Endothelial cell of umbilical vein (primary cell): ENCODE results near the gene DIAPH2. TPM values are rescaled to one million over a fixed set of nuclear protein-coding genes. Genes with fewer than 3 reads are reported as not detected.

Source experiments
- BruUV-seq: library from RNA; stranded (reverse); fragments of 400-500 nt; replicated peaks from 2 replicates; lab custom pipeline; 2021; lab: Mats Ljungman, UMichigan
- CTCF ChIA-PET: fragments of 300-600, 350-600 bp; sonication (Branson Sonifier 250); formaldehyde crosslinking; loops from one replicate; lab custom pipeline; 2021; ENCODE audit warnings: antibody characterized with exemption, inconsistent platforms; lab: Charles Lee
- POLR2A ChIA-PET: fragments of 300-600, 350-600 bp; sonication (Branson Sonifier 250); formaldehyde crosslinking; loops from one replicate; lab custom pipeline; 2021; ENCODE audit warnings: antibody characterized with exemption, inconsistent platforms; lab: Charles Lee
- DNase-seq: peaks from one replicate; pipeline ENCODE4 v3.0.0-alpha.2; 2011; ENCODE audit warnings: low read depth, low spot score
- FAIRE-seq: peaks from 2 replicates; lab custom pipeline; 2011; peaks lifted over from hg19 to GRCh38; lab: Jason Lieb, UNC
- H2AFZ ChIP-seq: 2 replicates; pipeline ENCODE4 v1.6.0; 2012; ENCODE audit warnings: low read depth, low read length, control low read depth, inconsistent platforms
- H3K27ac ChIP-seq: 2 replicates; pipeline ENCODE4 v1.5.1; 2011; ENCODE audit warnings: low read depth, mild to moderate bottlenecking, control low read depth, low read length, moderate library complexity; ENCODE audit not compliant: insufficient read depth
- H3K27me3 ChIP-seq, 2 experiments: 2 replicates each; pipeline versions ENCODE4 v1.6.0 to v1.6.1; 2011; ENCODE audit warnings: low read length in 2 of 2, mixed read lengths in 1 of 2; ENCODE audit not compliant: control insufficient read depth in 2 of 2, insufficient read depth in 2 of 2
- H3K36me3 ChIP-seq, 2 experiments: 2 replicates in 1 of 2; 3 replicates in 1 of 2; pipeline ENCODE4 v1.5.1; 2011; ENCODE audit warnings: low read length in 2 of 2, mild to moderate bottlenecking in 1 of 2, moderate library complexity in 1 of 2; ENCODE audit not compliant: control insufficient read depth in 2 of 2, insufficient read depth in 2 of 2; ENCODE audit errors: extremely low read depth in 1 of 2
- H3K4me1 ChIP-seq: 3 replicates; pipeline ENCODE4 v1.5.1; 2011; ENCODE audit warnings: mild to moderate bottlenecking, low read length; ENCODE audit not compliant: control insufficient read depth, insufficient read depth; ENCODE audit errors: extremely low read depth
- H3K4me2 ChIP-seq: 2 replicates; pipeline ENCODE4 v1.6.1; 2011; ENCODE audit warnings: low read length, control low read depth, mixed read lengths; ENCODE audit not compliant: insufficient read depth
- H3K4me3 ChIP-seq, 3 experiments: fragments of 200-600 bp in 1 of 3; sonication (generic), shearing (Covaris generic) in 1 of 3; replicated peaks in 1 of 3; 2 replicates each; pipeline ENCODE4 v1.5.1; 2011 to 2016; ENCODE audit warnings: control low read depth in 3 of 3, low read length in 3 of 3, mild to moderate bottlenecking in 2 of 3, inconsistent platforms in 1 of 3, low read depth in 1 of 3, moderate library complexity in 1 of 3; ENCODE audit not compliant: insufficient read depth in 1 of 3
- H3K79me2 ChIP-seq: 2 replicates; pipeline ENCODE4 v1.6.0; 2012; ENCODE audit warnings: low read length, inconsistent platforms; ENCODE audit not compliant: control insufficient read depth, insufficient read depth
- H3K9ac ChIP-seq: replicated peaks from 2 replicates; pipeline ENCODE3; 2011; ENCODE audit warnings: low read length, control low read depth; ENCODE audit not compliant: insufficient read depth; ENCODE audit errors: extremely low read depth
- H3K9me1 ChIP-seq: replicated peaks from 3 replicates; pipeline ENCODE4 v1.6.0; 2011; ENCODE audit warnings: mild to moderate bottlenecking, low read length; ENCODE audit not compliant: control insufficient read depth, insufficient read depth; ENCODE audit errors: extremely low read depth
- H3K9me3 ChIP-seq: replicated peaks from 2 replicates; pipeline ENCODE4 v1.5.1; 2012; ENCODE audit warnings: low read length, inconsistent platforms; ENCODE audit not compliant: control insufficient read depth, insufficient read depth
- H4K20me1 ChIP-seq: replicated peaks from 2 replicates; pipeline ENCODE3; 2011; ENCODE audit warnings: mild to moderate bottlenecking, low read length; ENCODE audit not compliant: control insufficient read depth, insufficient read depth; ENCODE audit errors: extremely low read depth
- EZH2 ChIP-seq: IDR thresholded peaks from 2 replicates; pipeline ENCODE4 v1.6.1; 2012; ENCODE audit warnings: borderline replicate concordance, low read depth, mild to moderate bottlenecking, moderate library complexity, low read length, inconsistent platforms; ENCODE audit not compliant: severe bottlenecking
- FOS ChIP-seq: IDR thresholded peaks from 2 replicates; pipeline ENCODE4 v1.6.1; 2011; ENCODE audit warnings: mild to moderate bottlenecking, low read length, moderate library complexity, borderline replicate concordance; ENCODE audit not compliant: insufficient read depth
- GATA2 ChIP-seq: IDR thresholded peaks from 2 replicates; pipeline ENCODE4 v1.7.0; 2011; ENCODE audit warnings: low read depth, mild to moderate bottlenecking, moderate library complexity, mixed read lengths, low read length; ENCODE audit not compliant: insufficient read length, insufficient read depth
- JUN ChIP-seq: IDR thresholded peaks from 2 replicates; pipeline ENCODE4 v1.6.1; 2011; ENCODE audit warnings: borderline replicate concordance, low read depth; ENCODE audit not compliant: insufficient read length, insufficient read depth
- MYC ChIP-seq: IDR thresholded peaks from one replicate; pipeline ENCODE4 v1.6.1; 2011; ENCODE audit warnings: mild to moderate bottlenecking, low read depth, low read length
- POLR2A ChIP-seq: IDR thresholded peaks from 2 replicates; pipeline ENCODE4 v1.6.1; 2012; ENCODE audit warnings: low read depth, mild to moderate bottlenecking, control low read depth, low read length
- POLR2AphosphoS5 ChIP-seq: IDR thresholded peaks from 2 replicates; pipeline ENCODE4 v1.6.1; 2012; ENCODE audit warnings: low read depth, mild to moderate bottlenecking, control low read depth, low read length, moderate library complexity; ENCODE audit not compliant: insufficient read depth
- dilution Hi-C: fragments of 300-500 bp; cut with MboI; formaldehyde crosslinking; loops from one replicate; pipeline ENCODE4 v1.15.0; 2019; ENCODE audit warnings: low sequenced_read_pairs; ENCODE audit not compliant: extremely low pct_ligation_motif_present
- intact Hi-C: fragments of 100-400 bp; cut with micrococcal nuclease; formaldehyde crosslinking; loops from one replicate; pipeline ENCODE4 v1.10.0; 2022
- polyA plus RNA-seq, 4 experiments: library from polyadenylated mRNA; depleted of rRNA in 3 of 4; stranded (reverse) in 3 of 4; unstranded in 1 of 4; fragments of >200 nt; gene quantifications; 2 replicates each; pipeline versions ENCODE4 v1.2.1 to v1.2.3, GENCODE V29; 2011 to 2012; ENCODE audit warnings: missing spikeins in 1 of 4
- total RNA-seq: library from RNA; stranded (reverse); gene quantifications from 2 replicates; pipeline ENCODE4 v1.2.3, GENCODE V29; 2021
- TF ChIP-seq, protein P1 (sequence below): IDR thresholded peaks from 2 replicates; pipeline ENCODE4 v1.6.1; 2011; ENCODE audit not compliant: insufficient read depth, insufficient read length
- TF ChIP-seq, protein P2 (sequence below), 2 donors: IDR thresholded peaks; 1 replicate in 1 of 2; 2 replicates in 1 of 2; pipeline ENCODE4 v1.5.1; 2011; ENCODE audit warnings: low read length in 2 of 2, mild to moderate bottlenecking in 2 of 2, moderate library complexity in 2 of 2, control low read depth in 1 of 2, inconsistent platforms in 1 of 2, low read depth in 1 of 2; ENCODE audit not compliant: insufficient read depth in 1 of 2; ENCODE audit errors: extremely low read depth in 1 of 2

DIAPH2 gene
- total and polyA plus RNA-seq, 2 donors (not counting 3 experiments of a cell fraction or from before 2014, with no cell fraction given) = 3.0 to 30.0 TPM

DNA sequence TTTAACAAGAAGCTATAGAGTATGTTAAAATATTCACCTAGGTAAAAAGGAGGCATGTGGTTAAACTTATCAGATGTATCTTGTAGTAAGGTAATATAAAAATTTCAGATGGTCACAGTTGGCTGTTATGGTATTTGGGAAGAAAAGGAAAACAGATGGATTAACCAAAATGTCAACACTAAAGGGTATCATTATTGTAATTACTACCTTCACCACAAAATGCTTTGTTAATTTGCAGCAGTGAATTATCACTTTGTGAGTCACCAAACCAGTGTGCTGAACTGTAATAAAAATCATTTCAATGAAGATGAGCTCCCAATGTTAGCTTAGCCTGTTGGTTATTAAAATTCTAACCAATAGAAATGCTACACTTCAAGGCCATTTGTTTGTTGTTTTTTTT lies 432.9 kb downstream of the DIAPH2 start:
- no peaks in the 10 kb centered on the region for H3K27me3 ChIP-seq
- no peak for FAIRE-seq
- BruUV-seq = no TSS peak
- H3K9me3 ChIP-seq = no peaks in the 10 kb centered on the region
- H4K20me1 ChIP-seq = no peaks in the 10 kb centered on the region
- DNase-seq = no peak
- no peaks in the 10 kb centered on the region for H3K9me1 ChIP-seq
- intact Hi-C loops = no loop called here
- H3K79me2 ChIP-seq = no peaks in the 10 kb centered on the region
- ChIA-PET CTCF (no interaction called here), POLR2A (no interaction called here)
- H2AFZ ChIP-seq = no peak overlapping the region
- H3K4me2 ChIP-seq = no peak overlapping the region
- no peak overlapping the region for H3K4me3 ChIP-seq
- TF ChIP-seq FOS = no peak
- no peak for TF ChIP-seq EZH2
- no peak for TF ChIP-seq POLR2A
- TF ChIP-seq, protein P1, sequence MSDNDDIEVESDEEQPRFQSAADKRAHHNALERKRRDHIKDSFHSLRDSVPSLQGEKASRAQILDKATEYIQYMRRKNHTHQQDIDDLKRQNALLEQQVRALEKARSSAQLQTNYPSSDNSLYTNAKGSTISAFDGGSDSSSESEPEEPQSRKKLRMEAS = no peak
- dilution Hi-C loops = no loop called here
- no peak overlapping the region for H3K27ac ChIP-seq
- no peaks in the 10 kb centered on the region for H3K4me1 ChIP-seq
- no peak overlapping the region for H3K9ac ChIP-seq
- H3K36me3 ChIP-seq = no peaks in the 10 kb centered on the region

DNA sequence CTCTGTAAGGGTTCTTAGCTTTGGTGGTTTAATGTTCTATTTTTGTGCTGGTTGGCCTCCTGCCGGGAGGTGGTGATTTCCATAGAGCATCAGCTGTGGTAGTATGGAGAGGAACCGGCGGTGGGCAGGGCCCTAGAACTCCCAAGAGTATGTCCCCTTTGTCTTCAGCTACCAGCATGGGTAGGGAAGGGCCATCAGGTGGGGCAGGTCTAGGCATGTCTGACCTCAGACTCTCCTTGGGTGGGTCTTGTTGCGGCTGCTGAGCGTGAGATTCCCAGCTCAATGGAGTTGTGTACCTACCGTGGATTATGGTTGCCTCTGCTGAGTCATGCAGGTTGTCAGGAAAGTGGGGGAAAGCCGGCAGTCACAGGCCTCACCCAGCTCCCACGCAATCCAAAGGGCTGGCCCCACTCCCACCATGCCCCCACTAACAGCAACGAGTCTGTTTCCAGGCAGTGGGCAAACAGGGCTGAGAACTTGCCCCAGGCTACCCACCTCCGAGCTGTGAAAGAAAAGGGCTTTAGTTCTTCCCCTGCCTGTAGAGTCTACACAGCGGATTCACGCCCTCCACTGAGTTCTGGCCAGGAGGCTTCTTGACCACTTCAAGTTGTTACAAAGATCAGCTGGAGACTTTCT lies 434.9 kb downstream of the DIAPH2 start:
- FAIRE-seq = no peak
- Histone ChIP-seq H3K9me3 (no peaks in the 10 kb centered on the region), H3K4me1 (no peaks in the 10 kb centered on the region), H3K4me3 (no peak overlapping the region), H3K9me1 (no peaks in the 10 kb centered on the region), H4K20me1 (no peaks in the 10 kb centered on the region), H3K27ac (no peak overlapping the region), H3K4me2 (no peak overlapping the region), H3K36me3 (no peaks in the 10 kb centered on the region), H2AFZ (no peak overlapping the region), H3K9ac (no peak overlapping the region), H3K27me3 (no peaks in the 10 kb centered on the region), H3K79me2 (no peaks in the 10 kb centered on the region)
- intact Hi-C loops (no loop called here), dilution Hi-C loops (no loop called here)
- no TSS peak for BruUV-seq
- TF ChIP-seq JUN (no peak), POLR2A (no peak), POLR2AphosphoS5 (no peak), MYC (no peak), EZH2 (no peak), FOS (no peak), GATA2 (no peak)
- TF ChIP-seq, protein P1 = no peak
- TF ChIP-seq, protein P2, sequence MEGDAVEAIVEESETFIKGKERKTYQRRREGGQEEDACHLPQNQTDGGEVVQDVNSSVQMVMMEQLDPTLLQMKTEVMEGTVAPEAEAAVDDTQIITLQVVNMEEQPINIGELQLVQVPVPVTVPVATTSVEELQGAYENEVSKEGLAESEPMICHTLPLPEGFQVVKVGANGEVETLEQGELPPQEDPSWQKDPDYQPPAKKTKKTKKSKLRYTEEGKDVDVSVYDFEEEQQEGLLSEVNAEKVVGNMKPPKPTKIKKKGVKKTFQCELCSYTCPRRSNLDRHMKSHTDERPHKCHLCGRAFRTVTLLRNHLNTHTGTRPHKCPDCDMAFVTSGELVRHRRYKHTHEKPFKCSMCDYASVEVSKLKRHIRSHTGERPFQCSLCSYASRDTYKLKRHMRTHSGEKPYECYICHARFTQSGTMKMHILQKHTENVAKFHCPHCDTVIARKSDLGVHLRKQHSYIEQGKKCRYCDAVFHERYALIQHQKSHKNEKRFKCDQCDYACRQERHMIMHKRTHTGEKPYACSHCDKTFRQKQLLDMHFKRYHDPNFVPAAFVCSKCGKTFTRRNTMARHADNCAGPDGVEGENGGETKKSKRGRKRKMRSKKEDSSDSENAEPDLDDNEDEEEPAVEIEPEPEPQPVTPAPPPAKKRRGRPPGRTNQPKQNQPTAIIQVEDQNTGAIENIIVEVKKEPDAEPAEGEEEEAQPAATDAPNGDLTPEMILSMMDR (IDR thresholded peaks at IDR 0.05; ENCODE audit: extremely low read depth in 1 of 2, insufficient read depth in 1 of 2, low read depth in 1 of 2, low read length in 2 of 2) = no peak
- DNase-seq = no peak
- ChIA-PET CTCF (no interaction called here), POLR2A (no interaction called here)
